Tibial artery (tissue), 4 donors: ENCODE results near the gene HSD17B3.
"Not testable (repeated sequence)": the region's sequence is repeated elsewhere in the genome, so short reads cannot be mapped to it uniquely, and the experiment has no call there.

Experiments
- DNase-seq, 2 donors: peaks; one replicate each; pipeline ENCODE4 v3.0.0-alpha.2; 2019
- H3K27ac ChIP-seq, 2 donors: fragments of 200-600 bp; sonication (generic) in 1 of 2; 1 replicate in 1 of 2; 2 replicates in 1 of 2; pipeline ENCODE4 v1.5.1; 2018 to 2019; ENCODE audit warnings: mild to moderate bottlenecking in 1 of 2
- H3K27me3 ChIP-seq, 2 donors: fragments of 200-600 bp; sonication (generic) in 1 of 2; one replicate each; pipeline versions ENCODE4 v1.5.1 to v1.6.0; 2016 to 2019
- H3K36me3 ChIP-seq, 3 donors: fragments of 200-600 bp; sonication (generic) in 2 of 3; one replicate each; pipeline ENCODE4 v1.5.1; 2016 to 2019; ENCODE audit warnings: mild to moderate bottlenecking in 2 of 3
- H3K4me1 ChIP-seq, 4 donors: fragments of 200-600 bp; sonication (generic) in 2 of 4; 1 replicate in 3 of 4; 2 replicates in 1 of 4; pipeline ENCODE4 v1.5.1; 2016 to 2019
- H3K4me3 ChIP-seq, 2 donors: fragments of 200-600 bp; sonication (generic) in 1 of 2; 1 replicate in 1 of 2; 2 replicates in 1 of 2; pipeline ENCODE4 v1.5.1; 2018 to 2019; ENCODE audit warnings: mild to moderate bottlenecking in 2 of 2
- H3K9me3 ChIP-seq, 3 donors: fragments of 200-600 bp; sonication (generic) in 1 of 3; one replicate each; pipeline ENCODE4 v1.5.1; 2016 to 2019
- intact Hi-C: fragments of 100-400 bp; cut with DNase I; formaldehyde crosslinking; loops from one replicate; pipeline ENCODE4 v1.15.0; 2023; ENCODE audit warnings: low total_unique reads
- TF ChIP-seq, protein P1 (sequence below), 2 experiments: fragments of 200-600 bp in 1 of 2; fragments of 450-650 bp in 1 of 2; IDR thresholded peaks; one replicate each; pipeline ENCODE4 v1.5.1; 2017 to 2019; ENCODE audit warnings: antibody characterized with exemption in 2 of 2, mild to moderate bottlenecking in 1 of 2, moderate library complexity in 1 of 2

The HSD17B3 gene

DNA sequence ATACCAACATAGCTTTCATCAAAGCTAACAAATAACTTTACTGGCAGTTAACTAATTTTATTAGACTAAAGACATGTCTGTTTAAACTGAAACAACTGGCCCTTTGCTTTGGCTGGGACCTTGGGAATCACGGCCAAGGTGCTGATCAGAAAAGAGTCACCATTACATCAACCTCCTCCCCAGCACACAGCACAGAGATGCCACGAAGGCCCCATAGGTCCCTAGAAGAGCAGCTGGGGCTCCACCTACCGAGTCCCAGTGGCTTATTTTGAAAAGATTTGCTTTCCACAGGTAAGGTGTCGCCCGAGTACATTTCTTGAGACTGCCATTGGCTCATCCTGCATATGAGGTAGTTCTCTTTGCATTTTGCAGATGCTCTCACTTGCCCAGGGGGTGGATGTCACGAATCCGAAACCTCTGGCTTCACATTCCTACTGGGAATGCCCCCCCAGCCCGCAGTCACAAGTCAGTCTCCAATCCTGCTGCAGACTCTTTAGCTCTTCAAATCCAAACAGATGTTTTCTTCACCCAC, 18.8 kb upstream of the HSD17B3 start:
- Histone ChIP-seq H3K9me3 (no peaks in the 10 kb centered on the region), H3K4me1 (no peaks in the 10 kb centered on the region), H3K27ac (no peak overlapping the region), H3K27me3 (no peaks in the 10 kb centered on the region), H3K4me3 (no peak overlapping the region), H3K36me3 (peaks cover 11 to 42% (median 27%) of the 10 kb centered on the region in 3 donors)
- TF ChIP-seq, protein P1, sequence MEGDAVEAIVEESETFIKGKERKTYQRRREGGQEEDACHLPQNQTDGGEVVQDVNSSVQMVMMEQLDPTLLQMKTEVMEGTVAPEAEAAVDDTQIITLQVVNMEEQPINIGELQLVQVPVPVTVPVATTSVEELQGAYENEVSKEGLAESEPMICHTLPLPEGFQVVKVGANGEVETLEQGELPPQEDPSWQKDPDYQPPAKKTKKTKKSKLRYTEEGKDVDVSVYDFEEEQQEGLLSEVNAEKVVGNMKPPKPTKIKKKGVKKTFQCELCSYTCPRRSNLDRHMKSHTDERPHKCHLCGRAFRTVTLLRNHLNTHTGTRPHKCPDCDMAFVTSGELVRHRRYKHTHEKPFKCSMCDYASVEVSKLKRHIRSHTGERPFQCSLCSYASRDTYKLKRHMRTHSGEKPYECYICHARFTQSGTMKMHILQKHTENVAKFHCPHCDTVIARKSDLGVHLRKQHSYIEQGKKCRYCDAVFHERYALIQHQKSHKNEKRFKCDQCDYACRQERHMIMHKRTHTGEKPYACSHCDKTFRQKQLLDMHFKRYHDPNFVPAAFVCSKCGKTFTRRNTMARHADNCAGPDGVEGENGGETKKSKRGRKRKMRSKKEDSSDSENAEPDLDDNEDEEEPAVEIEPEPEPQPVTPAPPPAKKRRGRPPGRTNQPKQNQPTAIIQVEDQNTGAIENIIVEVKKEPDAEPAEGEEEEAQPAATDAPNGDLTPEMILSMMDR (IDR thresholded peaks at IDR 0.05), result no peak
- DNase-seq, result no peak
- intact Hi-C loops, result no loop called here

DNA sequence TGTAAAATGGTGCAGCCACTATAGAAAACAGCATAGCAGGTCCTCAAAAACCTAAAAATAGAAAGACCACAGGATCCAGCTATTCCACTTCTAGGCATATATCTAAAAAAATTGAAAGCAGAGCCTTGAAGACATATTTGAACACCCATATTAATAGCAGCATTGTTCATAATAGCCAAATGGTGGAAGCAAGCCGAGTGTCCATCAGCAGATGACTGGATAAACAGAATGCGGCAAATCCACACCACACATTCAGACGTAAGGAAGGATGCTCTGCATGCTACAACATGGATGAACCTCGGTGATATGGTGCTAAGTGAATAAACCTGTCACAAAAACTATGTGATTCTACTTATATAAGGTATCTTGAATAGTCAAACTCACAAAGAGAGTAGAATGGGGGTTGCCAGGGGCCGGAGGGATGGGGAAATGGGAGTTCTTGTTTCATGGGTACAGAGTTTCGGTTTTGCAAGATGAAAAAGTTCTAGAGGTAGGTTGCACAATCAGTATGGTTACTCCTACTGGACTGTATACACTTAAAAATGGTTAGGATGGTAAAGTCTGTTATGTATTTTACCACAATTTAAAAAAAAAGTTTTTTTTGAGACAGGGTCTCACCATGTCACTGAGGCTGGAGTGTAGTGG, 17.1 kb upstream of the HSD17B3 start:
- Histone ChIP-seq H3K36me3 (peaks cover 6 to 39% (median 19%) of the 10 kb centered on the region in 3 donors), H3K27me3 (no peaks in the 10 kb centered on the region), H3K4me1 (no peaks in the 10 kb centered on the region), H3K9me3 (peaks cover 0 to under 1% (median 0%) of the 10 kb centered on the region in 3 donors), H3K4me3 (no peak overlapping the region), H3K27ac (no peak overlapping the region)
- intact Hi-C loops, result loop anchor here (5.0 kb wide), 1 partner anchor 87 kb away; no protein-coding TSS in a partner anchor
- DNase-seq, result no peak
- TF ChIP-seq, protein P1 (IDR thresholded peaks at IDR 0.05), result no peak

DNA sequence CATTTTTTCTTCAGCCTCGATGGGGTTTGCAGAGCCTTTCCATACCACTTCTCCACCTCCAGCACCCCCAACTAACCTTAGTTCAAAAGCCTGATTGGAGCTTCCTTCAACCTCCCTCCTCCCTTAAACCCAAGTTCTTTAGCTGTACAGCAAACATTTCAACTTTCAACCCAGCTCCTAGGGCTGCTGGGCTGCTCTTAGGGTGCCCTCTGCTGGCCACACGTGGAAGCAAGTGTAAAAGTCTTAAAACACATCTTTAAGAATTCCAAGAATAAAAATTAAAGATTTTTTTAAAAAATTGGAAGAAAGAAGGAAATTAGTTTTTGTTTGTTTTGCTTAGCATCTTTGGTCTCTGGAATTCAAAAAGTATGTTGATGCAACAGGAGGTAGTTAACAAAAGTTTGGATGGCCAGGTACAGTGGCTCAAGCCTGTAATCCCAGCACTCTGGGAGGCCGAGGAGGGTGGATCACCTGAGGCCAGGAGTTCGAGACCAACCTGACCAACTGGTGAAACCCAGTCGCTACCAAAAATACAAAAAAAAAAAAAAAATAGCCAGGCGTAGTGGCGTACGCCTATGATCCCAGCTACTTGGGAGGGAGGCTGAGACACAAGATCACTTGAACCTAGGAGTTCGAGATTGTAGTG, 15.5 kb upstream of the HSD17B3 start:
- Histone ChIP-seq H3K9me3 (peaks cover 0 to 14% (median 2%) of the 10 kb centered on the region in 3 donors), H3K27me3 (no peaks in the 10 kb centered on the region), H3K27ac (no peak overlapping the region), H3K36me3 (peaks cover 13 to 33% (median 29%) of the 10 kb centered on the region in 3 donors), H3K4me3 (no peak overlapping the region), H3K4me1 (no peaks in the 10 kb centered on the region)
- intact Hi-C loops, result loop anchor here (5.0 kb wide), 1 partner anchor 85 kb away; no protein-coding TSS in a partner anchor
- TF ChIP-seq, protein P1 (IDR thresholded peaks at IDR 0.05), result peak; percentile 76 to 88
- DNase-seq, result peak; percentile 27 to 69

DNA sequence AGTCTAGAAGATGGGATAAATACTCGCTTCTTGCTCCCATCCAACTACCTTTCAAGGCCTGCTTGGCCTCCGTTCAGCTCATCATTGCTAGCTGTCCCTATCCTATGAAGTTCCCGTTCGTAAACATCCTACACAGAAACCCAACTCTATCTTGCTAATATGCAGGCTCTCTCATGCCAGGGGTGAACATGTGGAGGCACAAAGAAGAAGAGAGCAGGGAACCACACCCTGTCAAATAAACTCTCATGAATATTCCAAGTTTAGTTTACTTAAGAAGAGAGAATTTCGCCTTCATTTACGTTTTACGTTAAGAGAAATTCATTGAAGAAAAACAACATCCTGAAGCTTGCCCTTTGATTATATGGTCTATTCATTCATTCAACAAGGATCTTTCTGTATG, 7.9 kb upstream of the HSD17B3 start:
- no peaks in the 10 kb centered on the region for H3K4me1 ChIP-seq
- intact Hi-C loops, result loop anchor here (5.0 kb wide), 1 partner anchor 73 kb away; no protein-coding TSS in a partner anchor

DNA sequence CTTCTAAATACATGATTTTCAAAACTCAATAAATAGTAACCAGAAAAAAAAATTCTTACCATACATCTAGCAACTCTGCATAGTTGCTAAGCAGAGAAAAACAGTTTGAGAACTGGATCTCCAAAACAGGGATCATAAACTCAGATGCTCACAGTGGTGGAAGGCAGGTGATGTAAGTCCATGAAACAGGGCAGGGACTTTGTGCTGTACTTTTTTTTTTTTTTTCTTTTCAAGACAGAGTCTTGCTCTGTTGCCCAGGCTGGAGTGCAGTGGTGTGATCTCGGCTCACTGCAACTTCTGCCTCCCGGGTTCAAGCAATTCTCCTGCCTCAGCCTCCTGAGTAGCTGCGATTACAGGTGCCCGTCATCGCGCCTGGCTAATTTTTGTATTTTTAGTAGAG, 5.0 kb upstream of the HSD17B3 start:
- H3K36me3 ChIP-seq, DNase-seq, H3K27ac ChIP-seq, H3K4me3 ChIP-seq, H3K27me3 ChIP-seq, H3K4me1 ChIP-seq, H3K9me3 ChIP-seq: not testable (repeated sequence)
- intact Hi-C loops, result loop anchor here (5.0 kb wide), 1 partner anchor 70 kb away; no protein-coding TSS in a partner anchor

More for the DNA sequence above, 7.9 kb upstream of the HSD17B3 start:
- Histone ChIP-seq H3K27ac (no peak overlapping the region), H3K27me3 (no peaks in the 10 kb centered on the region), H3K4me3 (no peak overlapping the region), H3K9me3 (peaks cover 0 to 14% (median 2%) of the 10 kb centered on the region in 3 donors), H3K36me3 (peaks cover 5 to 16% (median 7%) of the 10 kb centered on the region in 3 donors)
- DNase-seq, result no peak
- TF ChIP-seq, protein P1 (IDR thresholded peaks at IDR 0.05), result no peak

DNA sequence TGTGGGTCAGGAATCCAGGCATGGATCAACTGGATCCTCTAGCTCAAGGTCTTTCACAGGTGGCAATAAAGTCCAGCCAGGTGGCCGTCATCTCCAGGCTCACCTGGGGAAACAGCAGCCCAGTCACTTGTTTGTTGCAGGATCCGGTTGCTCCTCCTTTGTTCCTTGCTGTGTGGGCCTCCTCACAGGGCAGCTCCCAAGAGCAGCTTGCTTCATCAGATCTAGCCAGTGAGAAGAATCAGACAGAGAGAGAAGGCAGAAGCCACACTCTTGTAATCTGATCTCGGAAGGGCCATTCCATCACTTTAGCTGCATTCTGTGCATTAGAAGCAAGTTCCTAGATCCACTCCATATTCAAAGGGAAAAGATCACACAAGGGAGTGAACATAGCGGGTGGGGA, 3.2 kb upstream of the HSD17B3 start:
- H3K27me3 ChIP-seq, result no peaks in the 10 kb centered on the region
- no peaks in the 10 kb centered on the region for H3K36me3 ChIP-seq
- no peak for DNase-seq
- intact Hi-C loops, result loop anchor here (5.0 kb wide), 1 partner anchor 68 kb away; no protein-coding TSS in a partner anchor
- H3K27ac ChIP-seq, result no peak overlapping the region
- no peak overlapping the region for H3K4me3 ChIP-seq
- H3K4me1 ChIP-seq, result no peaks in the 10 kb centered on the region
- TF ChIP-seq, protein P1 (IDR thresholded peaks at IDR 0.05), result no peak
- no peaks in the 10 kb centered on the region for H3K9me3 ChIP-seq
